Neural progenitor cell (in vitro differentiated cells): ENCODE data around the gene CKAP2. TPM values are rescaled to one million over a fixed set of nuclear protein-coding genes. Genes with fewer than 3 reads are reported as not detected.

Experiments
- total RNA-seq: library from RNA; depleted of rRNA; stranded (reverse); fragments of >200 nt; gene quantifications from 2 replicates; pipeline ENCODE4 v1.2.3, GENCODE V29; 2015; ENCODE audit warnings: low replicate concordance

The CKAP2 gene
- total RNA-seq, 1 donor from 2014 or later, result 224 TPM

Other genes with a start within 250 kb of the CKAP2 start
- gene THSD1, start 49.3 kb upstream of the CKAP2 start, total RNA-seq, result 0.45 and 0.74 TPM in 2 replicates
- 51.3 and 72.7 TPM in 2 replicates for gene VPS36, start 4.8 kb upstream of the CKAP2 start, total RNA-seq
- 4.7 and 5.9 TPM in 2 replicates for gene HNRNPA1L2, start 187.0 kb downstream of the CKAP2 start, total RNA-seq
- gene SUGT1, start 197.4 kb downstream of the CKAP2 start, total RNA-seq, result 47.5 and 67.0 TPM in 2 replicates